Osteocyte (in vitro differentiated cells): ENCODE measurements around the gene LUZP4. TPM values are rescaled to one million over a fixed set of nuclear protein-coding genes. Genes with fewer than 3 reads are reported as not detected.
"Not testable (repeated sequence)": the region's sequence is repeated elsewhere in the genome, so short reads cannot be mapped to it uniquely, and the experiment has no call there.

Experiments used
- DNase-seq: peaks from one replicate; pipeline ENCODE4 v3.0.0; 2021; ENCODE audit warnings: mixed read lengths; ENCODE audit not compliant: unreplicated experiment; ENCODE audit errors: extremely low spot score
- H3K27ac Mint-ChIP-seq: one replicate; pipeline ENCODE4 v1.8.0; 2021; ENCODE audit warnings: mild to moderate bottlenecking, mixed read lengths; ENCODE audit not compliant: unreplicated experiment
- H3K27me3 Mint-ChIP-seq: one replicate; pipeline ENCODE4 v1.8.0; 2021; ENCODE audit warnings: mixed read lengths; ENCODE audit not compliant: unreplicated experiment
- H3K36me3 Mint-ChIP-seq: one replicate; pipeline ENCODE4 v1.8.0; 2021; ENCODE audit warnings: mixed read lengths; ENCODE audit not compliant: unreplicated experiment
- H3K4me1 Mint-ChIP-seq: one replicate; pipeline ENCODE4 v1.8.0; 2021; ENCODE audit warnings: mixed read lengths; ENCODE audit not compliant: unreplicated experiment
- H3K4me3 Mint-ChIP-seq: one replicate; pipeline ENCODE4 v1.8.0; 2021; ENCODE audit warnings: mild to moderate bottlenecking, moderate library complexity, mixed read lengths; ENCODE audit not compliant: unreplicated experiment
- H3K9me3 Mint-ChIP-seq: one replicate; pipeline ENCODE4 v1.8.0; 2021; ENCODE audit warnings: mixed read lengths; ENCODE audit not compliant: unreplicated experiment
- total RNA-seq: library from RNA; stranded (reverse); gene quantifications from 2 replicates; pipeline ENCODE4 v1.2.1, GENCODE V29; 2021
- TF ChIP-seq, protein P1 (sequence below): fragments of 200-600 bp; sonication (generic); IDR thresholded peaks from 2 replicates; pipeline ENCODE4 v1.5.0; 2021; ENCODE audit warnings: antibody characterized with exemption, mild to moderate bottlenecking, moderate library complexity

Gene LUZP4
- total RNA-seq, 1 donor from 2014 or later: not detected

DNA sequence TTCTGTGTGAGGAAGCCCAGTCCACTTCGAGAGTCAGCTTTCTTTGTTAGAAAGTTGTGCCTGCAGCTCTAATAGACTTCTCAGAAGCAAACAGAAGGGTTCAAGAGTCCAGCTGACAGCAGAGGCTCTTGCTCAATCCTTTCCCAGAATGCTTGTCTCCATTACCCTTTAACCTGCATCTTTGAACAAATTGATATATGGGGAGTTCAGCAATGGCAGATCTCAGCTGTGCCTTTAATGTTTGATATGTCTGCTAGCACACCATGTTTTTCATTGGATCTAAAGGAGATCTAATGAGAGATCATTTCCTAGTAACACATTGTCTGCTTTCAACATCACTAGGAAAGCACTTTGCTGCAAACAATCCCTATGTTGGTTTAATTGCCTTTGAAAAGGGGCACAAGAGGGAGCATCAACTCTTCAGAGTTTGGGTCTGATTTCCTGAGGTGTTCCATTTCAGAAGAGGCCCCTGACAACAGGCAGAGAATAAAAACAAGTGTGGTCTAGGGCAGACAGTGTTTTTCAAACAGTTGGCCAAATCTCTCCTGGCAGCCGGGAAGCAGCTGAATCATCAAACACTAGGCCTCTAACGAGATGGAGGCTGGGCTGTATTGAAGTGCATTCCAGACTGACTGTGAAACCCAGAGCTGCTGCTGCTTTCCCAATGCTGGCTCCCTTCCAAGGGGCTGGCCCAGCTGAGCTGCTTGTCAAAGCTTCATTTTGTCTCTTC is 55.5 kb downstream of the LUZP4 start:
- Mint-ChIP-seq H3K4me1 (peaks cover 52% of the 10 kb centered on the region), H3K9me3 (peaks cover 3% of the 10 kb centered on the region), H3K4me3 (peak overlapping the region; percentile 54), H3K27me3 (no peaks in the 10 kb centered on the region), H3K36me3 (peaks cover 2% of the 10 kb centered on the region), H3K27ac (peak overlapping the region; percentile 99)
- TF ChIP-seq, protein P1, sequence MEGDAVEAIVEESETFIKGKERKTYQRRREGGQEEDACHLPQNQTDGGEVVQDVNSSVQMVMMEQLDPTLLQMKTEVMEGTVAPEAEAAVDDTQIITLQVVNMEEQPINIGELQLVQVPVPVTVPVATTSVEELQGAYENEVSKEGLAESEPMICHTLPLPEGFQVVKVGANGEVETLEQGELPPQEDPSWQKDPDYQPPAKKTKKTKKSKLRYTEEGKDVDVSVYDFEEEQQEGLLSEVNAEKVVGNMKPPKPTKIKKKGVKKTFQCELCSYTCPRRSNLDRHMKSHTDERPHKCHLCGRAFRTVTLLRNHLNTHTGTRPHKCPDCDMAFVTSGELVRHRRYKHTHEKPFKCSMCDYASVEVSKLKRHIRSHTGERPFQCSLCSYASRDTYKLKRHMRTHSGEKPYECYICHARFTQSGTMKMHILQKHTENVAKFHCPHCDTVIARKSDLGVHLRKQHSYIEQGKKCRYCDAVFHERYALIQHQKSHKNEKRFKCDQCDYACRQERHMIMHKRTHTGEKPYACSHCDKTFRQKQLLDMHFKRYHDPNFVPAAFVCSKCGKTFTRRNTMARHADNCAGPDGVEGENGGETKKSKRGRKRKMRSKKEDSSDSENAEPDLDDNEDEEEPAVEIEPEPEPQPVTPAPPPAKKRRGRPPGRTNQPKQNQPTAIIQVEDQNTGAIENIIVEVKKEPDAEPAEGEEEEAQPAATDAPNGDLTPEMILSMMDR: peak; percentile 58
- peak; percentile 97 for DNase-seq

DNA sequence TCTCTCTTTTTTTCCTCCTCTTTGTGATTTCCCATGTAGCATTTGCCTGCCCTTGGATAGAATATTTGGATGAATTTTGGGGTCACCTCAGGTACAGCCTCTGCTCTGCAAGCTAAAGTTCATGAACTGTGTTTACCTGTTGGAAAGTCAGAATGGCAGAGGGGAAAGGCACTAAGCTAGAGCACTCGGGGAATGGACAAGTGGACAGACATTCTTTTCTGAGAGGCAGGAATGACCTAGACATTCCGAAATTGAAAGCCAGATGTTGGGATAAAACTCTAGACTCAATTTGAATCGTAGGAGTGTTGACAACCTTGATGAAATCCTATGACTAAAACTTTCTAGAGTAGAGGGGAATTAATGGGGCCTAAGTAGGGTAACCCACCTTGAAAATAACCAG is 56.1 kb downstream of the LUZP4 start:
- Mint-ChIP-seq H3K4me1 (peaks cover 55% of the 10 kb centered on the region), H3K36me3 (peaks cover 2% of the 10 kb centered on the region), H3K27ac (peak overlapping the region; percentile 99), H3K9me3 (peaks cover 6% of the 10 kb centered on the region), H3K27me3 (no peaks in the 10 kb centered on the region), H3K4me3 (peak overlapping the region; percentile 54)
- no peak for DNase-seq
- TF ChIP-seq, protein P1: no peak

DNA sequence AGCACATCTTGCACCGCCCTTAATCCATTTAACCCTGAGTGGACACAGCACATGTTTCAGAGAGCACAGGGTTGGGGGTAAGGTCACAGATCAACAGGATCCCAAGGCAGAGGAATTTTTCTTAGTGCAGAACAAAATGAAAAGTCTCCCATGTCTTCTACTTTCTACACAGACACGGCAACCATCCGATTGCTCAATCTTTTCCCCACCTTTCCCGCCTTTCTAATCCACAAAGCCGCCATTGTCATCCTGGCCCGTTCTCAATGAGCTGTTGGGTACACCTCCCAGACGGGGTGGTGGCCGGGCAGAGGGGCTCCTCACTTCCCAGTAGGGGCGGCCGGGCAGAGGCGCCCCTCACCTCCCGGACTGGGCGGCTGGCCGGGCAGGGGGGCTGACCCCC is 57.2 kb downstream of the LUZP4 start:
- H3K36me3 Mint-ChIP-seq, DNase-seq, H3K27ac Mint-ChIP-seq, H3K4me3 Mint-ChIP-seq, H3K27me3 Mint-ChIP-seq, H3K9me3 Mint-ChIP-seq: not testable (repeated sequence)
- peaks cover 54% of the 10 kb centered on the region for H3K4me1 Mint-ChIP-seq

DNA sequence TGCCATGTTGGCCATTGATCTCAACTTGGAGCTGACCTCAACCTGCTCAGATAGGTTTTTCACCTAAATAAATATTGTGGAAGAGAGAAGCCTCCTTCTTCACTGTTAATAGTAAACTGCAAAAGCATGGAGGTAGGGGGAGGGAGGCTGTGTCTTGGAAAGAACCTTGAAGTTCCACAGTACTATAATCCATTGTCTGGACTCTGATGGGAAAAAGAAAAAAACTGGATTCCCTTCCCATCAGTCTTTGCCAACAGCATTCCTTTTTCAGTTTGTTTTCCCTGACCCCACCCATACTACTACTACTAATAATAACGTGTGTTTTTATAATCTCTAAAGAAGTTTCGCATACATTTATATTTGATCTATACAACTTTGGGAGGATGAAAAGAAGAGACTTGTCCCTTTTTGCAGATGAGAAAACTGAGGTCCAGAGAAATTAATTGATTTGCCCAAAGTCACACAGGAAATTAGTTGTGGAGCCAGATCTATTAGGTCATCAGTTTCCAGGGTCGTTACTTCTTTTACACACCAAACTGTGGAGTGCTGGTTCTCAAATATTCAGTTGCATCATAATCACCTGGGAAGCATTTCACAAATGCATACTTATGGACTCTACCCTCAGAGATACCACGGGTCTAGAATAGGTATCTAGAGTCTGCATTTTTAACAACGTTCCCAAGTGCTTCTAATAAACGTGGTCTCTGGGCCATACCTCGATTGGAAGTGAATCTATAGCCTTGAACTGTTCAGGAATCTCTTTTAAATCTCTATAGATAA is 59.1 kb downstream of the LUZP4 start:
- peaks cover 62% of the 10 kb centered on the region for H3K4me1 Mint-ChIP-seq
- peak overlapping the region; percentile 88 for H3K27ac Mint-ChIP-seq
- H3K4me3 Mint-ChIP-seq: no peak overlapping the region
- peaks cover 6% of the 10 kb centered on the region for H3K9me3 Mint-ChIP-seq
- TF ChIP-seq, protein P1: no peak
- no peaks in the 10 kb centered on the region for H3K27me3 Mint-ChIP-seq
- no peak for DNase-seq
- H3K36me3 Mint-ChIP-seq: peaks cover 4% of the 10 kb centered on the region

DNA sequence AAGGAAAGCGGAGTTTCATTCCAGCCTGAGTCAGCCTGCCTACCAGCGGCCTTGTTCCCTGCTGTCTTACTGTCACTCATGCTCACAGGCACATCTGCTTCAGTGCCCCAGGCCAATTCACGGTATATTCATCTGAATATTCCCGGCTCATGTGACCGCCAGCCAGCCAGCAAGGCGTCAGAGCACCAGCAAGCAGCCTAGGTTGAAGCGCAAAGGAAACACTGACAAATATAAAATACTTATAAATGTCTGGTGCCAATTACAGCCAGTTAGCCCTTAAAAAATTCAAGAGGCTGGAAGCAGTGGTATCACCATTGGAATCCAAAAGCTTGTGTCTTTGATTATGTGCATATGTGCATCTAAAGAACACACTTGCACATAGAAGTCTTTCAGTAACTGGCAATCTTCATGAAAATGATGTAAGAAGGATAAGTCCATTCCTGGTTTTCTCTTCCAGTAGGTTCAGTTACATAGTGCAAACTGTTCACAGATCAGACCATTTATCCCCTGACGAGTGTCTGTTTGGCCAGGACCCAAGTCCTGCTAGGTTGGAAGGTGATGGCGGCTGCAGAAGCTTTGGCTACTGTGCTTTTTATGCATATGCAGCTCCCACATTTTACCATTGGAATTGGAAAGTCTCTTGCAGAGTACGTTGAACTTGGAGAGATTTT is 61.3 kb downstream of the LUZP4 start:
- TF ChIP-seq, protein P1: no peak
- Mint-ChIP-seq H3K27ac (peak overlapping the region; percentile 93), H3K4me1 (peaks cover 45% of the 10 kb centered on the region), H3K27me3 (no peaks in the 10 kb centered on the region), H3K36me3 (peaks cover 4% of the 10 kb centered on the region), H3K9me3 (peaks cover 6% of the 10 kb centered on the region), H3K4me3 (peak overlapping the region; percentile 4)
- peak; percentile 86 for DNase-seq
